K562 (cell line): ENCODE data around the gene NTRK2. TPM values are rescaled to one million over a fixed set of nuclear protein-coding genes. Genes with fewer than 3 reads are reported as not detected.

ENCODE experiments used
- DMBX1 ChIP-seq: fragments of 250-450 bp; sonication (Bioruptor Pico); IDR thresholded peaks from 2 replicates; pipeline ENCODE4 v1.8.0; 2022; ENCODE audit warnings: inconsistent platforms, mild to moderate bottlenecking, moderate library complexity, borderline replicate concordance
- MTA1 ChIP-seq: fragments of 450-650 bp; IDR thresholded peaks from 2 replicates; pipeline ENCODE4 v1.6.1; 2017; ENCODE audit warnings: borderline replicate concordance
- ZBED1 ChIP-seq: IDR thresholded peaks from 2 replicates; pipeline ENCODE4 v1.6.1; 2014
- ZNF134 ChIP-seq: fragments of 250-450 bp; sonication (Bioruptor Pico); conservative IDR thresholded peaks from 2 replicates; pipeline ENCODE4 v1.4.0; 2020
- polyA plus RNA-seq, 8 experiments: library from polyadenylated mRNA; depleted of rRNA in 4 of 8; stranded (reverse) in 5 of 8; unstranded in 3 of 8; fragments of >200 nt; fragmentation: Nextera tagmentation in 2 of 8; fragmentation: Illumina TruSeq in 1 of 8; extraction: Ambion mirVana in 2 of 8; extraction: Trizol in 1 of 8; gene quantifications; 2 replicates each; pipeline versions ENCODE4 v1.2.1 to v1.2.3, GENCODE V29; 2011 to 2014; ENCODE audit warnings: inconsistent platforms in 1 of 8, missing spikeins in 1 of 8
- total RNA-seq, 7 experiments: library from RNA; depleted of rRNA in 6 of 7; stranded (reverse); fragments of >200 nt in 6 of 7; fragmentation: Illumina TruSeq in 2 of 7; extraction: Trizol in 2 of 7; gene quantifications; 2 replicates each; pipeline versions ENCODE4 v1.2.1 to v1.2.3, GENCODE V29; 2011 to 2021; ENCODE audit warnings: low replicate concordance in 1 of 7
- TF ChIP-seq, protein P1 (sequence below), 2 experiments: fragments of 450-650 bp; IDR thresholded peaks; 2 replicates each; pipeline ENCODE4 v1.6.1; 2016; ENCODE audit warnings: mild to moderate bottlenecking in 2 of 2, borderline replicate concordance in 1 of 2, low read depth in 1 of 2, moderate library complexity in 1 of 2
- TF ChIP-seq, protein P2 (sequence below): fragments of 200-800 bp; sonication (Bioruptor generic); IDR thresholded peaks from 2 replicates; pipeline ENCODE4 v1.6.1; 2017; ENCODE audit warnings: missing genetic modification characterization, missing compliant biosample characterization
- TF ChIP-seq, protein P3 (sequence below): fragments of 200-400 bp; formaldehyde crosslinking; IDR thresholded peaks from 2 replicates; pipeline ENCODE4 v1.6.1; 2017; ENCODE audit warnings: mild to moderate bottlenecking, low read depth, low read length, moderate library complexity
- TF ChIP-seq, protein P4 (sequence below): fragments of 450-650 bp; IDR thresholded peaks from 2 replicates; pipeline ENCODE4 v1.6.1; 2016; ENCODE audit warnings: low read depth, mild to moderate bottlenecking, moderate library complexity

Gene NTRK2
- total and polyA plus RNA-seq, 9 of the 15 experiments (the other 6 are each of a cell fraction or from before 2014, with no cell fraction given): not detected

DNA sequence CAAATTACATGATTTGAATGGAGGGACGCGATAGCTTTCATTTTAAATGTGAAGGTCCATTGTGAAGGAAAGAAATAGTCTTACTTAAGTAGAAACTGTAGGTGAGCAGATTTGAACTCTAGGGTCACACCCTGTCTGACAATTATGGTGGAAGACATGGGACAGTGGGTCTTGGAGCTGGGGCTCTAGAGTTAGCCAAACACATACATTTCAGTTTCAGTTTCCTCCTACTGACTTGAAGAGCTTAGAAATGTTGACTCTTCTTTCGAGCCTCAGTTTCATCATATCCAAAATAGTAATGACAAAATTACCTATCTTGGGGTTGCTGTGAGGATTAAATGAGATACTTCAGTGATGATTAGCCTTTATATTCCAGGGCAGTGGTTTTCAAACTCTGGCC lies 314.2 kb downstream of the NTRK2 start (continued):
- TF ChIP-seq, protein P1, sequence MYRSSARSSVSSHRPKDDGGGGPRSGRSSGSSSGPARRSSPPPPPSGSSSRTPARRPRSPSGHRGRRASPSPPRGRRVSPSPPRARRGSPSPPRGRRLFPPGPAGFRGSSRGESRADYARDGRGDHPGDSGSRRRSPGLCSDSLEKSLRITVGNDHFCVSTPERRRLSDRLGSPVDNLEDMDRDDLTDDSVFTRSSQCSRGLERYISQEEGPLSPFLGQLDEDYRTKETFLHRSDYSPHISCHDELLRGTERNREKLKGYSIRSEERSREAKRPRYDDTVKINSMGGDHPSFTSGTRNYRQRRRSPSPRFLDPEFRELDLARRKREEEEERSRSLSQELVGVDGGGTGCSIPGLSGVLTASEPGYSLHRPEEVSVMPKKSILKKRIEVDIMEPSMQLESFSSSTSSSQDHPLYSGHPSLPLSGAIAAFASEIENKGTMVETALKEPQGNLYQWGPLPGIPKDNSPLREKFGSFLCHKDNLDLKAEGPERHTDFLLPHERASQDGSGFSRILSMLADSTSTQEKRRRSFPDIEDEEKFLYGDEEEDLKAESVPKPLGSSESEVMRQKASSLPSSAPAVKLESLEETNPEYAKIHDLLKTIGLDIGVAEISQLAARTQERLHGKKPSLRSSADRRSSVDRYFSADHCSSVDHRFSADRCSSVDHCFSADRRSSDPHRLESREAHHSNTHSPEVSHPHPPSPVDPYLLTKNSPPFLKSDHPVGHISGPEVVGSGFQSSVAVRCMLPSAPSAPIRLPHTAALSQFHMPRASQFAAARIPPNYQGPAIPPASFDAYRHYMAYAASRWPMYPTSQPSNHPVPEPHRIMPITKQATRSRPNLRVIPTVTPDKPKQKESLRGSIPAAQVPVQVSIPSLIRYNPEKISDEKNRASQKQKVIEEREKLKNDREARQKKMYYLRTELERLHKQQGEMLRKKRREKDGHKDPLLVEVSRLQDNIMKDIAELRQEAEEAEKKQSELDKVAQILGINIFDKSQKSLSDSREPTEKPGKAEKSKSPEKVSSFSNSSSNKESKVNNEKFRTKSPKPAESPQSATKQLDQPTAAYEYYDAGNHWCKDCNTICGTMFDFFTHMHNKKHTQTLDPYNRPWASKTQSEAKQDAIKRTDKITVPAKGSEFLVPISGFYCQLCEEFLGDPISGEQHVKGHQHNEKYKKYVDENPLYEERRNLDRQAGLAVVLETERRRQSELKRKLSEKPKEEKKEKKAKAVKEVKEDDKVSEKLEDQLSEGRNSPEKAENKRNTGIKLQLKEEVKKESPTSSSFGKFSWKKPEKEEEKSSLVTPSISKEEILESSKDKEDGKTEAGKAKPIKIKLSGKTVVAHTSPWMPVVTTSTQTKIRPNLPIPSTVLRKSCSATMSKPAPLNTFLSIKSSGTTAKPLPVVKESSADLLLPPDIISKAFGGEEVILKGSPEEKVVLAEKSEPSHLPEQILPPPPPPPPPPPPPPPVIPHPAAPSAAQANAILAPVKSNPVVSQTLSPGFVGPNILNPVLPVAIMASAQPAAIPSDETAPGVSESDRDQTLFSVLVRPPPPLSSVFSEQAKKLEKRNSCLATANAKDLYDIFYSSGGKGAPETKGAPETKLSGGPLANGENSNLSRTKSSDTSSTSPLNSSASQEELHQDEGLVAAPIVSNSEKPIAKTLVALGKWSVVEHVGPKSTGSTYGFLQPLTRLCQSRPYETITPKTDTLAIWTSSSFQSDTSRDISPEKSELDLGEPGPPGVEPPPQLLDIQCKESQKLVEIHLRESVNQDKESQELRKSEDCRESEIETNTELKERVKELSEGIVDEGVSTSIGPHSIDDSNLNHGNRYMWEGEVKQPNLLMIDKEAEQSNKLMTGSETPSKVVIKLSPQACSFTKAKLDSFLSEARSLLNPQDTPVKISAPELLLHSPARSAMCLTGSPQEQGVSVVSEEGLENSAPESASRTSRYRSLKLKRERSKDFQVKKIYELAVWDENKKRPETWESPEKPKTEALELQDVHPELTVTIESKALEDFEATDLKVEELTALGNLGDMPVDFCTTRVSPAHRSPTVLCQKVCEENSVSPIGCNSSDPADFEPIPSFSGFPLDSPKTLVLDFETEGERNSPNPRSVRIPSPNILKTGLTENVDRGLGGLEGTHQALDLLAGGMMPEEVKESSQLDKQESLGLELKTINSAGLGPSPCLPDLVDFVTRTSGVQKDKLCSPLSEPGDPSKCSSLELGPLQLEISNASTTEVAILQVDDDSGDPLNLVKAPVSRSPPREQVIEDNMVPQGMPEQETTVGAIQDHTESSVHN (IDR thresholded peaks at IDR 0.05; ENCODE audit: borderline replicate concordance in 1 of 2, low read depth in 1 of 2): no peak
- TF ChIP-seq, protein P2, sequence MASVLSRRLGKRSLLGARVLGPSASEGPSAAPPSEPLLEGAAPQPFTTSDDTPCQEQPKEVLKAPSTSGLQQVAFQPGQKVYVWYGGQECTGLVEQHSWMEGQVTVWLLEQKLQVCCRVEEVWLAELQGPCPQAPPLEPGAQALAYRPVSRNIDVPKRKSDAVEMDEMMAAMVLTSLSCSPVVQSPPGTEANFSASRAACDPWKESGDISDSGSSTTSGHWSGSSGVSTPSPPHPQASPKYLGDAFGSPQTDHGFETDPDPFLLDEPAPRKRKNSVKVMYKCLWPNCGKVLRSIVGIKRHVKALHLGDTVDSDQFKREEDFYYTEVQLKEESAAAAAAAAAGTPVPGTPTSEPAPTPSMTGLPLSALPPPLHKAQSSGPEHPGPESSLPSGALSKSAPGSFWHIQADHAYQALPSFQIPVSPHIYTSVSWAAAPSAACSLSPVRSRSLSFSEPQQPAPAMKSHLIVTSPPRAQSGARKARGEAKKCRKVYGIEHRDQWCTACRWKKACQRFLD: no peak
- TF ChIP-seq, protein P3, sequence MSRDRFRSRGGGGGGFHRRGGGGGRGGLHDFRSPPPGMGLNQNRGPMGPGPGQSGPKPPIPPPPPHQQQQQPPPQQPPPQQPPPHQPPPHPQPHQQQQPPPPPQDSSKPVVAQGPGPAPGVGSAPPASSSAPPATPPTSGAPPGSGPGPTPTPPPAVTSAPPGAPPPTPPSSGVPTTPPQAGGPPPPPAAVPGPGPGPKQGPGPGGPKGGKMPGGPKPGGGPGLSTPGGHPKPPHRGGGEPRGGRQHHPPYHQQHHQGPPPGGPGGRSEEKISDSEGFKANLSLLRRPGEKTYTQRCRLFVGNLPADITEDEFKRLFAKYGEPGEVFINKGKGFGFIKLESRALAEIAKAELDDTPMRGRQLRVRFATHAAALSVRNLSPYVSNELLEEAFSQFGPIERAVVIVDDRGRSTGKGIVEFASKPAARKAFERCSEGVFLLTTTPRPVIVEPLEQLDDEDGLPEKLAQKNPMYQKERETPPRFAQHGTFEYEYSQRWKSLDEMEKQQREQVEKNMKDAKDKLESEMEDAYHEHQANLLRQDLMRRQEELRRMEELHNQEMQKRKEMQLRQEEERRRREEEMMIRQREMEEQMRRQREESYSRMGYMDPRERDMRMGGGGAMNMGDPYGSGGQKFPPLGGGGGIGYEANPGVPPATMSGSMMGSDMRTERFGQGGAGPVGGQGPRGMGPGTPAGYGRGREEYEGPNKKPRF: no peak
- no peak for TF ChIP-seq DMBX1 (CRISPR knock-in tag)
- no peak for TF ChIP-seq ZBED1
- TF ChIP-seq MTA1: no peak
- TF ChIP-seq, protein P4, sequence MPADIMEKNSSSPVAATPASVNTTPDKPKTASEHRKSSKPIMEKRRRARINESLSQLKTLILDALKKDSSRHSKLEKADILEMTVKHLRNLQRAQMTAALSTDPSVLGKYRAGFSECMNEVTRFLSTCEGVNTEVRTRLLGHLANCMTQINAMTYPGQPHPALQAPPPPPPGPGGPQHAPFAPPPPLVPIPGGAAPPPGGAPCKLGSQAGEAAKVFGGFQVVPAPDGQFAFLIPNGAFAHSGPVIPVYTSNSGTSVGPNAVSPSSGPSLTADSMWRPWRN: no peak
- TF ChIP-seq ZNF134 (CRISPR knock-in tag): no peak
